GM18502 (cell line): ENCODE data around the gene TRIM15.

Experiments used
- ATAC-seq: cut with Tn5 transposase; IDR thresholded peaks from one replicate; pipeline ENCODE4 v1.9.1; 2021; ENCODE audit warnings: mild to moderate bottlenecking; ENCODE audit not compliant: unreplicated experiment, poor library complexity

The TRIM15 gene

DNA sequence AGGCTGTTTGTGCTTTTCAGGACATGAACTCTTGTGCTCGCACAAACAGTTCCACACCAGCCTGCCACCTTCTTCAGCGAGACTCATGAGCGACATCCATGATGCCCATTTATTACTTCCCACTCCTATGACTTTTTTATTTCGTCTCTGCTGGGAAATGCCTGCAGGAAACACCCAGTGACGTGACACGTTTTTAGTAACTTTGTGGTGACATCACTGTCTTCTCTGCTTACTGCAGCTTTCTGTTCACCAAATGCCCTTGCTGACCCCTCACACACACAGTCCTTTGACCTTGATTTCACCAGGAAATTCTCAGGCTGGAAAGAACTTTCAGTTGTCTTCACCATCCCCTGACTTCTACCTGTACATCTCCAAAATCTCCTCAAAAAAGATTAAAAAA is 18.5 kb upstream of the TRIM15 start:
- ATAC-seq, result no peak

DNA sequence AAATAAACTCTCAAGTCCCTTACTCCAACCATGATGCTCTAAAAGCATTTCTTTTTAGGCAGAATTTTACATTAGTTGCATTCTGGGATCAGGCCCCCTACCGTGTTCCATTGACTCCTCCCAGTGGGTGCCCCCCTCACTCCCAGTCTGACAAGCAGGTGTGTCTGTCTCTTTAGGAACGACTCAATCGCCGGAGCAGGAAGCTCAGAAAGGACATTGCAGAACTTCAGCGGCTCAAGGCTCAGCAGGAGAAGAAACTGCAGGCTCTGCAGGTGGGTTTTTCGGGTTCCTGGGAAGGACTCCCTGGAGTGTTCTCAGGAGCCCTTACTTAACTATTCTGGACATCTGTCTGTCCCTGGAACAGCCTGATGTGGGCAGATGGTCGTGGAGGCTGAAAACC is 17.5 kb upstream of the TRIM15 start:
- ATAC-seq, result no peak

DNA sequence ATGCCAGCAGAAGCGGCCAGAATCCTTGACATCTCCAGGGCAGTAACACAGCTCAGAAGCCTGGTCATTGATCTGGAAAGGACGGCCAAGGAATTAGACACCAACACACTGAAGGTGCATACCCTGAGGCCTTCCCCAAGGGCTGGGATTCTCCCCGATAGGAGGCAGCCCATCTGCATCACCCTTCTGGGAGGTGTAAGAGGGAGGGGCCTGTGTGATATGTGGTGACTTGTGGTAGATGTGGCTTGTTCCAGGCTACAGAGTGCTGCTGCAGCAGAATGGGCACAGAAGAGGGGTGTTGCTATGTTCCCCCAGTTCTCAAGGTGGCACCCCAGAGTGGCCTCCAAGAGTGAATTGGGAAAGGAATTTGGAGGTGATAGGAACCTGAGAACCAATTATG is 16.2 kb upstream of the TRIM15 start:
- ATAC-seq, result no peak

DNA sequence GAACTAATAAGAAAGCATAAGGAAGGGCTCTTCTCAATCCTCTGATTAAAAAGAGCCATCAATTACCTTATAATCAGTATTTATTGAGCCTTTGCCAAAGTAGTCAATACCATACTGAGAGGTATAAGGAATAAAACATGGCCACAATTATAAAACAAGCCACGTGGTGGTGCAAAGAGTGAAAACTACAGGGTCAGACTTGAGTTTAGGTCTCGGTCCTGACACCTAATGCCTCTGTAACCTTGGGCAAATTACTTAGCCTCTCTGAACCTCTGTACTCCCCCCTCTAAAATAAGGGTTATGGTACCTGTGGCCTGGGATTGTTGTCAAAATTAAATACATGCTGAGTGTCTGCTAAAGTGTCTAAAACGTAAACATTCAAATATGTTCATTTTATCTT is 14.1 kb upstream of the TRIM15 start:
- no peak for ATAC-seq

- no peak for ATAC-seq
Measured at GRCh38 chr6:30149858-30150550, 13.3 kb upstream of the TRIM15 start.

GRCh38 chr6:30150671-30151395 is 12.5 kb upstream of the TRIM15 start:
- no peak for ATAC-seq

DNA sequence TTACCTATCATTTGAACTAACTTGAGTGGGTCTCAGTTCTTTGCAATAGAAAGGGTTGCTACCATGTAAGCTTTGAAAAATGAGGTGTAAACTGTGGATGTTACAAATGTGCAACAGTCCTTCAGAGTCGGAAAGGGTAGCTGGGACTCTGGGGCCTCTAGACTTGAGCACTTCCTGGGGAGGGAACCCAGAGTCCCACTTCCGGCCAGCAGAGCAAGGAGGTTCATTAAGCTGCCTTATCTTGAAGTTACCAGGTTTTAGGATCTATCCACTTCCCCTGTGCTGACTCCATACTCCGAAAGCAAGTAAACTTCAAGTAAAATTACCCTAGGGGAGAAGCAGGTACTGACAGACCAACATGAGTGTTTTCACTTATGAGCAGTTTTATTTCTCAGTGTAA is 11.8 kb upstream of the TRIM15 start:
- ATAC-seq, result no peak

DNA sequence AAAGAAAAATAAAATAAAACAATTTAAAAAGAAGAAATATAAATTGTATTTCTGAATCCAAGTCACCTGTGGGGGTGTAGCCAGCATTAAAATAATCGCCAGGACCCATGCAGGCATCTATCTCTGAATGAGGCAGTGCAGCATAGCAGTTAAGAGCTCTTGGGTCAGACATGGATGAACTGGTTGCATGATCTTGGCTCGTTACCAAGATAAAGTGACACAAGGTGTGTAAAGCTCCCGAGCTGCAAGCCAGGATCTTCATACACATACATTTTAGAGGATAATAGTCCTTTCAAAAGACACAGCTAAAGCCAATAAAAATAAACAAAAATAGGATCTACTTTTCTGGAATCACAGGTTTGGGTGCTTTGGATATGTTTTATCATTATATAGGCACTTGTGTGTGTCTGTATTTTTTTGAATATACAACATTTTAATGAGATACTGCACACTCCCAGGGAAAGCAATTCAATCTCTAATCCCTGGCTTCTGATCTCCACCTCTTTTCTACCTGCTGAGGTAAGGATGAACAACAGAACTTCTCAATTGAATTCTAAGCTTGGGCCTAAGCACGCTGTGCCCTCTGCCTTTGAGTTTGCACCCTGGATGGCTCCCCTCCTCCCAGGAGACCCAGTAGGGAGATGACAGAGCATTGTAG is 11.2 kb upstream of the TRIM15 start:
- ATAC-seq, result no peak

GRCh38 chr6:30152910-30153610 is 10.3 kb upstream of the TRIM15 start:
- ATAC-seq, result no peak

DNA sequence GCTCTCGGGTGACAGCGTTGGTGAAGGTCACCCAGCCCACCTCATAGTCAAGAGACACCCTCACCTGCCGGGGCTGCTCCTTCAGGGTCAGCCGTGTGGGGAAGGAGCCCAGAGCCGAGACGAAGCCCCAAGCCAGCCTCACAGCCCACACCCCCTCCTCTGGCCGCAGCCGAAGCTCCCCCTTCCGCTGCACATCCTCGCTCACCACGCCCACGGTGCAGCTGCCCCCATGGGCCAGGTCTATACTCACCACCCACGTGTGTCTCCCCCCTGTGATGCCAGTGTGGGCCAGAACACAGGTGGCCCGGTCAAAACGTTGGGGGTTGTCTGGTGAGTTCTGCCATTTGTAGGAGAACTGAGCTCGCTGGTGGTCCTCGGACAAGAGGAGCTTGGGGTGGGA is 9.3 kb upstream of the TRIM15 start:
- ATAC-seq, result no peak

DNA sequence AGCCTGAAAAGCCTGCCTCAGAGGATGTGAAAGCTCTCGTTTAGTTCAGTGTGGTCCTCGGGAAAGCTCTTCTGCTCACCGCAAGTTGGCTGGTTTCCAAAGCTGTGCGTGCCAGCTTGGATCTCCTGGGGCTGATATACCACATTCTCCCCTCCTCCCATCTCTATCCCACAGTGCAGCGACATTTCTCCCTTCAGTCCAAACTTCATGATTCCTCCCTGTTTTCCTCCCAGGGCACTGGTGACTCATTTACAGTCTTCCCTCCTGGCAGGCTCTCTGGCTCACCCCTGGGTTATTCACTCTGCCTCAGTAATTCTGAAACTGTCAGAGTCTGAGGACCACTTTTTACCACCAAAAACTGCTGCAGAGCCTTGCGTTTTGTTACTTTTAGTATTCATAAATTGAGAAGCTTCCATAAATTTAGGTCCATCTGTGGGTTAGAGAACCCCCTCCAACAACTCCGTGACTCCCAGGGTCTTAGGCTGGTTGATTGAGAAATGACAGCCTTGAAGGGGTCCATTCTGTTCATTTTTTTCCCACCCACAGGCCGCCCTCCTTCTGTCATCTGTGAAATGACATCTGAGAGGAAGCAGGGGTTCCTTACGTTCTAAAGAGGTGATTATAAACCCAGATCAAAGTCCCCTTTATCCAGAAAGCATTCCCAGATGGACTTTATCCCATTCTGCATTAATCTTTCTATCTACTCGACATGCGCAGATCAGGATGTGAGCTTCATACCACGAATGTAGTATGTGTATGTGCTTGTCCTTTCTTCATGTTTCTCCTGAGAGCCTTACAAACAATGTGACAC is 8.4 kb upstream of the TRIM15 start:
- no peak for ATAC-seq

DNA sequence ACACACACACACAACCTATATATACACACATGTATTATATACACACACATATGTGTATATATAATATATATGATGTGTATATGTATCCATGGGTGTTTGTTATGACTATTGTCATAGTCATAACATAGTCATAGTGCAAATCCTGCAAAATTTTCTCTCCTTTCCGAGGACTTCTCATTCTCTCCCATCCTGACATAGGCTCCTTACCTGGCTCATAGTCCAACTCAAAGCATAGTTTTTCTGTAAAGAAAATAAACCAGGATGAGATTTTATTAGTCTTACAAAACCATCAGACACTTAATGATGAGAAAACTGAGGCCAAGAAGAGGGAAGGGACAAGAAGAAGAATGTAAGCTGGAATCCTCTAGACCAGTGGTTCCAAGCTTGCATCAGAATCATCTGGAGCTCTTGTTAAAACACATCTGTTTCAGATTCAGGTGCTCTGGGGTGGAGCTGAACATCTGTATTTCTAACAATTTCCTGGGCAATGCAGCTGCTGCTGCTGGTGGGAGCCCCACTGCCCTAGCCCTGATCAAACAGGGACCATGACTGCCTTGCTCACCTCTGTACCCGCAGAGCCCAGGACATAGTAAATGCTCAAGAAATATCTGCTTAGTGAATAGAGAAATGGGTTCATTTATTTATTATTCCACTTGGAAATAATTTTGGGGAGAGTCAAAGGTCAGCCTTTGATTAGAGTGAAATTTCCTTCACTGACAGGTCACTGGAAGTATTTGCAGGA is 7.7 kb upstream of the TRIM15 start:
- ATAC-seq, result no peak

- ATAC-seq, result no peak
Measured at GRCh38 chr6:30156262-30156599, 7.1 kb upstream of the TRIM15 start.

GRCh38 chr6:30156774-30157173 is 6.6 kb upstream of the TRIM15 start:
- no peak for ATAC-seq

DNA sequence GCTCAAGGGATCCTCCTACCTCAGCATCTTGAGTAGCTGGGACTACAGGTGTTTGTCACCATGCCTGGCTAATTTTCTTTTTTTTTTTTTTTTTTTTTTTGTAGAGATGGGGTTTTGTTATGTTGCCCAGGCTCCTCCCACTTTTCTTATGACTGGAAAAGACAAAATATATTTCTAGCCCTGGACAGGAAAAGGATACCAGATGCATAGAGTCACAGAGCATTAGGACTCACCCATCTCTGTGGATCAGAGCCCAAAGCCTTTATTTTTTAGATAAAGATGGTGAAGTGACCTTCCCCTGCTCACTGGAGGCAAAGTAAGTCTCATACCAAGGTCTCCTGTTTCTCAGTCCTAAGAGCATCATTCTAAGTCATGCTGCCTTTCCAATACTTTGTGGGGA is 5.8 kb upstream of the TRIM15 start:
- ATAC-seq, result no peak

DNA sequence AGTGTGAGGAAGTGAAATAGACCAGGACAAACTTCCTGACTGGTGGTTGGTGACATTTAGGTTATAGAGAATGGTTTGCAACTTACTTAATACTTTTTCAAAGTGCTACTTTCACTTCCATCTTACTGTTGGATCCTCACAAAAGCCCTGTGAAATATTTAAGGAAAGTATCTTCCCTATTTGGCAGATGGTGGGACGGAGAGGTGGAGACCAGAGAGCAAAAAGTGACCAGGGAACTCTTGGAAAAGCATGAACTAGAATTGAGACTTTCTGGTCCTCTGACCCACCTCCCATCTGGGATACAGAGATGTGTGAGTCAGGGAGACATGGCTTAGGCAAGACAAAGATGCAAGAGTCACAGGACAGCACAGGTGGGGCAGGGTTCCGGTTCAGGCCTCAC is 5.3 kb upstream of the TRIM15 start:
- no peak for ATAC-seq

GRCh38 chr6:30158475-30159040 is 4.8 kb upstream of the TRIM15 start:
- no peak for ATAC-seq

DNA sequence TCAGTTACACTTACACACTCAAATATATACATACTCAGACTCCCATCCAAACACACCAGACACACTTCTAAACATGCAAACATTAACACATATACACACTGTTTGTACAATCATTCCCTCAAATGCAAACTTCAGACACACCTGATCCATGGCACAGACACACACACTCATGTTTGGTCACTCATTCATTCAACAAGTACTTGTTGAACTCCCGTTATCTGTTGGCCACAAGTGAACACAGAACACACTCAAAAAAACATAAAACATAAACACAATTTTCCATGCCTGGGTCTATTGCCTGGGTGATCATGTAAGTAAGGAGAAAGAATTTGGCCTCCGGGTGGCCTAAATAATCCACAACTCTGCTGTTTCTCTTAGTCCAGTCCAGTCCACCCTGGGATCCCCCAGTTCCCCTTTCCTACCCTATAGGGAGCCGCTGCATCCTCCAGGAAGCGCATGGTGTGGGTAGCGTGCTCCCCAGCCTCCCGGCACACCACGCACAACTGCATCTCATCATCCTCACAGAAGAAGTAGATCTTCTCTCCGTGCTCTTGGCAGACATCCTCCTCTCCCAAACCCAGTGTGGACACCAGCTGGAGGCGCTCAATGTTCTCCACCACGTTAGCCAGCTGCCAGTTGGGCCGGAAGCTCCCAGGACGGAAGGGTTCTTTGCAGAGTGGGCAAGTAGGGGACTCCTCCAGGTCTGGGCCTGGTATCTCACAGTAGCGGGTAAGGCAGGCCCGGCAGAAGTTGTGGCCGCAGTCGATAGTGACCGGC is 3.1 kb upstream of the TRIM15 start:
- ATAC-seq, result no peak
